Stimulated activated CD4-positive, alpha-beta T cell treated with anti-CD3 and anti-CD28 coated beads, Interleukin-15, amount 100 ng/mL, for 48 hours (primary cell): ENCODE measurements around the gene MAPK9.

Experiments used
- DNase-seq, 2 donors: peaks; one replicate each; pipeline ENCODE4 v3.0.0-alpha.2; 2020; ENCODE audit warnings: low read depth in 2 of 2

Gene MAPK9

GRCh38 chr5:180205916-180206315, 86.0 kb downstream of the MAPK9 start:
- DNase-seq = no peak

- no peak for DNase-seq
Observed at GRCh38 chr5:180204276-180204819, 87.5 kb downstream of the MAPK9 start.

- no peak for DNase-seq
Observed at GRCh38 chr5:180202939-180203573, 88.8 kb downstream of the MAPK9 start.

- no peak for DNase-seq
Observed at GRCh38 chr5:180201051-180201987, 90.6 kb downstream of the MAPK9 start.

GRCh38 chr5:180199390-180199789, 92.5 kb downstream of the MAPK9 start:
- no peak for DNase-seq

GRCh38 chr5:180198208-180198607, 93.7 kb downstream of the MAPK9 start:
- no peak for DNase-seq

- no peak for DNase-seq
Observed at GRCh38 chr5:180197016-180197702, 94.7 kb downstream of the MAPK9 start.

GRCh38 chr5:180194410-180195345, 97.2 kb downstream of the MAPK9 start:
- DNase-seq = no peak

GRCh38 chr5:180193749-180194375, 98.0 kb downstream of the MAPK9 start:
- no peak for DNase-seq

GRCh38 chr5:180191716-180192115, 100.2 kb downstream of the MAPK9 start:
- no peak for DNase-seq

- DNase-seq = no peak
Observed at GRCh38 chr5:180187767-180188166, 104.1 kb downstream of the MAPK9 start.
